HG03097 (cell line): ENCODE measurements around the gene DCLRE1A.

Experiments
- ATAC-seq: cut with Tn5 transposase; IDR thresholded peaks from one replicate; pipeline ENCODE4 v1.9.1; 2021; ENCODE audit not compliant: unreplicated experiment, low FRiP score

The DCLRE1A gene

DNA sequence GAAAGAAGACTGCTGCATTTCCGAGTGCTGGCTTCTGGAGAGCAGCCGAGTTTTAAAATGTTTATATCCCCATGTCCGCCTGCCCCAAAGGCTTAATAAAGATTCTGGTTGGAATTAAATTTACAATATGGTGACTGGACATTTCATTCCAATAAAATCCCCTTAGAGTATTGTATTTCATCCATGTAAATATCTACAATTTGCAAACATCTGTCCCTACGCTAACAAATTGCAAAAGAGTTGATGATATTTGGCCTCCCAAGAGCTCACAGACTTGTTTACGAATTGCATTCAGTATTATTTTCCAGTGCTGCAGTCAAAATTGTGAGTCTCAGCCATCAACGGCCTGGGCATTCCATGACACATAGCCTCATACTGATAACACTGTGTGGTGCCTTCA is 52.3 kb downstream of the DCLRE1A start:
- ATAC-seq = no peak

DNA sequence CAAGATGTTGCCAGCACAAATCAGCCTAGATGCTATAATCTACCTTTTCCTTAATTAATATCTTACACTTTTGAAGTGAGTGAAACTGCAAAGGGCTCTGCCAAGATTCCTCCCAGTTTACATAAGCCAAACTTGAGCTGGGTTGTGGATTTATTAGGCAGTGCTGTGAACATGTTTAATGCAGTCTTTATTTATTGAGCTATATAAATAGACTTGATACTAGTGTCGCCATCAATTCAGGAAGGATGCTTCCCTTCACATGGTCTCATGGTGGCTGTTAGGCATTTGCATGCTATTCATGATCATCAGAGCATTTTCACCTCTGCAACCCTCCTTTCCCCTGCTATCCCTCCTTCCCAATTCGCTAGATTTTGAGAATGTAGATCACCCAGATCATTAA is 62.2 kb downstream of the DCLRE1A start:
- no peak for ATAC-seq

DNA sequence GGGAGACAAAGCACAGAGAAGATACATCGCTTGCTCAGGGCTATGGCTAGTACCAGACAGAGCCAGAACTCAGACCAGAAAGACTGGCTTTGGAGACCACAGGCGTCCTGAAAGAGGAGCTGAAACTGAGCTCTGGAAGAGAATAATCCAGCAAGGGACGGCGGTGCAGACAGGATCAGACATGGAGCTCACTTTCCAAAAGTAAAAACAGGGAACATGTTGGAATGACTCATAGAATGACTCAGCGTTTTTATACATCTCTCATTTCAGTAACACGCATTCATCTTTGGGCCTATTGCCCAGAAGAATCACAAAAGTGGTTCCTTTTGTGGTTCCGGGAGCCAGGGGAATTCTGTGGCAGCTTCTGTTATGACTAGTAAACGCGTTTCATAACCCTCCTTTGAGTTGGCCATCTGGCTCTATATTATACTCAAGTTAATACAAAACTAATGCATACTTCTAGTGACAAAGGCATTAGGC is 65.2 kb downstream of the DCLRE1A start:
- peak; percentile 75 for ATAC-seq
